Measurements from ENCODE around the gene TSPAN18. TPM values are rescaled to one million over a fixed set of nuclear protein-coding genes. Genes with fewer than 3 reads are reported as not detected.
A peak's percentile ranks its signal among the peaks of the same experiment; 100 is the strongest.

Gene TSPAN18
- total RNA-seq, 1 donor = 5.8 TPM

- H3K4me2 ChIP-seq (ENCODE audit: insufficient read depth, low read length) = peak within 1 kb of the TSS; percentile 79
- H3K79me2 ChIP-seq (ENCODE audit: insufficient read depth, low read length) = no peaks in the 10 kb centered on the region
- H3K36me3 ChIP-seq (ENCODE audit: insufficient read depth, low read length) = no peaks in the 10 kb centered on the region
- peaks cover 21% of the 10 kb centered on the region for H4K20me1 ChIP-seq (ENCODE audit: insufficient read depth, low read length)
- TF ChIP-seq, protein P1, sequence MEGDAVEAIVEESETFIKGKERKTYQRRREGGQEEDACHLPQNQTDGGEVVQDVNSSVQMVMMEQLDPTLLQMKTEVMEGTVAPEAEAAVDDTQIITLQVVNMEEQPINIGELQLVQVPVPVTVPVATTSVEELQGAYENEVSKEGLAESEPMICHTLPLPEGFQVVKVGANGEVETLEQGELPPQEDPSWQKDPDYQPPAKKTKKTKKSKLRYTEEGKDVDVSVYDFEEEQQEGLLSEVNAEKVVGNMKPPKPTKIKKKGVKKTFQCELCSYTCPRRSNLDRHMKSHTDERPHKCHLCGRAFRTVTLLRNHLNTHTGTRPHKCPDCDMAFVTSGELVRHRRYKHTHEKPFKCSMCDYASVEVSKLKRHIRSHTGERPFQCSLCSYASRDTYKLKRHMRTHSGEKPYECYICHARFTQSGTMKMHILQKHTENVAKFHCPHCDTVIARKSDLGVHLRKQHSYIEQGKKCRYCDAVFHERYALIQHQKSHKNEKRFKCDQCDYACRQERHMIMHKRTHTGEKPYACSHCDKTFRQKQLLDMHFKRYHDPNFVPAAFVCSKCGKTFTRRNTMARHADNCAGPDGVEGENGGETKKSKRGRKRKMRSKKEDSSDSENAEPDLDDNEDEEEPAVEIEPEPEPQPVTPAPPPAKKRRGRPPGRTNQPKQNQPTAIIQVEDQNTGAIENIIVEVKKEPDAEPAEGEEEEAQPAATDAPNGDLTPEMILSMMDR (IDR thresholded peaks at IDR 0.05; ENCODE audit: extremely low read depth, low read depth, low read length) = peak; percentile 35
- no peaks in the 10 kb centered on the region for H3K9me3 ChIP-seq (ENCODE audit: low read depth, low read length)
- H2AFZ ChIP-seq (ENCODE audit: low read length) = peak within 1 kb of the TSS; percentile 50
- peak within 1 kb of the TSS; percentile 75 for H3K4me3 ChIP-seq (ENCODE audit: insufficient read depth, low read length)
- peaks cover 10% of the 10 kb centered on the region for H3K4me1 ChIP-seq (ENCODE audit: insufficient read depth, low read length)
- peaks cover 13% of the 10 kb centered on the region for H3K27me3 ChIP-seq (ENCODE audit: insufficient read depth, low read length)
- no peak within 1 kb of the TSS for H3K27ac ChIP-seq (ENCODE audit: low read depth, low read length)
- peak; percentile 98 for DNase-seq (ENCODE audit: insufficient read length, low spot score, missing footprints)
These were observed 224.1 kb downstream of the TSPAN18 start, which contains the start of gene TP53I11 for GRCh38 chr11:44950625-44951476. TSS of gene TP53I11 (minus strand) at chr11:44950883. CDS start at chr11:44938335, 12,548 bp downstream.

DNA sequence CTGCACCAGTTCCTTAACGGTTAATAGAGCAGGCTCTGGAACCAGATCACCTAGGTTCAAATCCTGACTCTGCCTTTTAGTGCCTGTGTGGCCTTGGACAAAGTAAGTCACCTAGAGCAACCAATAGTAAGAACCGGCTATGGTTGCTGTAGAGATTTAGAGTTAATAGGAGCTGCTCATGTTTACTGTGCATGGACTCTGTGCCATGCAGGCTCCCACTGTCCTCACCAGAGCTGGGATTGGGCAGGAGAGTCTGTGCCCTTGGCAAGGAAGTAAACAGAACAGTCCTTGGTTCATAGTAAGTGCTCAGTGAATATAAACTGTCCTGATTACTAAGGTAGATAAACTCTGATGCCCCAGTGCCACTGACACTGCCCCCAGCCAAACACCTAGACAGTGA, 225.3 kb downstream of the TSPAN18 start:
- Histone ChIP-seq H3K4me3 (ENCODE audit: insufficient read depth, low read length) (no peak overlapping the region), H3K9me3 (ENCODE audit: low read depth, low read length) (no peaks in the 10 kb centered on the region), H3K4me2 (ENCODE audit: insufficient read depth, low read length) (no peak overlapping the region), H3K27ac (ENCODE audit: low read depth, low read length) (no peak overlapping the region), H4K20me1 (ENCODE audit: insufficient read depth, low read length) (peaks cover 12% of the 10 kb centered on the region), H3K4me1 (ENCODE audit: insufficient read depth, low read length) (peaks cover 12% of the 10 kb centered on the region), H2AFZ (ENCODE audit: low read length) (no peak overlapping the region), H3K27me3 (ENCODE audit: insufficient read depth, low read length) (peaks cover 15% of the 10 kb centered on the region), H3K36me3 (ENCODE audit: insufficient read depth, low read length) (no peaks in the 10 kb centered on the region), H3K79me2 (ENCODE audit: insufficient read depth, low read length) (no peaks in the 10 kb centered on the region)
- TF ChIP-seq, protein P1 (IDR thresholded peaks at IDR 0.05; ENCODE audit: extremely low read depth, low read depth, low read length) = no peak
- DNase-seq (ENCODE audit: insufficient read length, low spot score, missing footprints) = no peak

DNA sequence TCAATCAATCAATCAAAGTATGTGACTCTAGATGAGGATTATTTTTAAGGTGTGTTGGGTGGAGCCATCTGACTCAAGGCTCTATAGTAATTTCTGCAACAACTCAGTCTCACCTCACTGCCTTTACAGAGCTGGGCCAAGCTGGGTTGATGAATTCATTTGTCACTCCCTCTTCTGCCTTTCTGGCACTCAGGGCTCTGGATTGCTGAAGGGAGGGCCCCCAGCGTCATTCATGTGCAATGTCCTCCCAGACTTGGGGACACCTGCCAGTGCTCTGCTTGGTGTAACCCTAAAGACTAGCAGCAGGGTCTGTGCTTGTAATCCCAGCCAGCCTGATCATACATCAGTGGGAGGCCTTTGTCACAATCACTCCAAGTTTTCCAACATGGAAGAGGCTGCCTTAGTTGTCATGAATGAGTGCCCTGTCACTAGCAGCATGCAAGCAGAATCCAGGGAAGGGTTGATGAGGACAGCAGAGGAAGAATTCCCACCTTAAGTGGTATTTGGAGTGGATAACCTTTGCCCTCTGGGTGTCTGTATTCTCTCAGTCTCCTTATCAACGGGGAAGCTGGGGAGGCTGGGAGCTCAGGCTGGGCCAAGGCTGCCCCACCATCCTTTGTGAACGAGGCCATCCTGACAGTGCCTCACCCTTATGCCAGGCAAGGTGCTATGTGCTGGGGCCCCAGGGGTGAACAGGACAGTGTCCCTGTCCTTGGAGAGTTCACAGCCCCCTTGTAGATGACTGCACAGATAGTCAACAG, 225.9 kb downstream of the TSPAN18 start:
- H3K79me2 ChIP-seq (ENCODE audit: insufficient read depth, low read length) = no peaks in the 10 kb centered on the region
- DNase-seq (ENCODE audit: insufficient read length, low spot score, missing footprints) = no peak
- H3K4me3 ChIP-seq (ENCODE audit: insufficient read depth, low read length) = no peak overlapping the region
- H3K36me3 ChIP-seq (ENCODE audit: insufficient read depth, low read length) = no peaks in the 10 kb centered on the region
- peaks cover 12% of the 10 kb centered on the region for H3K4me1 ChIP-seq (ENCODE audit: insufficient read depth, low read length)
- no peak overlapping the region for H3K4me2 ChIP-seq (ENCODE audit: insufficient read depth, low read length)
- H3K27me3 ChIP-seq (ENCODE audit: insufficient read depth, low read length) = peaks cover 21% of the 10 kb centered on the region
- no peaks in the 10 kb centered on the region for H3K9me3 ChIP-seq (ENCODE audit: low read depth, low read length)
- peaks cover 8% of the 10 kb centered on the region for H4K20me1 ChIP-seq (ENCODE audit: insufficient read depth, low read length)
- TF ChIP-seq, protein P1 (IDR thresholded peaks at IDR 0.05; ENCODE audit: extremely low read depth, low read depth, low read length) = no peak
- H2AFZ ChIP-seq (ENCODE audit: low read length) = no peak overlapping the region
- no peak overlapping the region for H3K27ac ChIP-seq (ENCODE audit: low read depth, low read length)
